OCI-M2 (cell line): ENCODE measurements around the gene CUEDC2.

Source experiments
- DNase-seq: peaks from one replicate; lab custom pipeline; 2025; ENCODE audit not compliant: unreplicated experiment; lab: John Stamatoyannopoulos, UW

The CUEDC2 gene

GRCh38 chr10:102397222-102398171 lies 34.9 kb downstream of the CUEDC2 start:
- DNase-seq, result no peak

DNA sequence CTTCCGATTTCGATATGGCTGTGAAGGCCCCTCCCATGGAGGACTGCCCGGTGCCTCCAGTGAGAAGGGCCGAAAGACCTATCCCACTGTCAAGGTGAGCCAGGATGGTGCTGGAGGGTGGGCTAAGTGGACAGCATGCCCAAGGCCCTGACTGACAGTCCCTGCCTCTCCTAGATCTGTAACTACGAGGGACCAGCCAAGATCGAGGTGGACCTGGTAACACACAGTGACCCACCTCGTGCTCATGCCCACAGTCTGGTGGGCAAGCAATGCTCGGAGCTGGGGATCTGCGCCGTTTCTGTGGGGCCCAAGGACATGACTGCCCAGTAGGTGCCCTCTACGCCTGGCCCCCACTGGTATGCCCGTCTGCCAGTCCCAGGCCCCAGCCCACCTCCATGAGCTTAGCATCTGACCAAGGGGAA lies 35.6 kb downstream of the CUEDC2 start:
- no peak for DNase-seq

DNA sequence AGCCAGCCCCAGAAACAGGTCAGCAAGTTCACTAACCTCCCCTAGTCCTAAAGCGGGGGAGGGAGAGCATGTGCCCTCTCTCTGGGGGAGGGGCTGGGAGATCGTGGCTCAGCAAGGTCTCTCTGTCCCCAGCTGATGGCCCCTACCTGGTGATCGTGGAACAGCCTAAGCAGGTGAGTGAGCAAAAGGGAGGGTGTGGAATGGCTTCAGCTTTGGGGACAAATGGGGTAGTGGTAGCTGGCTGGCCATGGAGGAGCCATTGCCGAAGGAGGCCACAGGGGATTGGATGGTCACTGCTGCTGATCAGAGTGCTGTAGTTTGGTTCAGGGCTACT lies 36.1 kb downstream of the CUEDC2 start:
- no peak for DNase-seq

DNA sequence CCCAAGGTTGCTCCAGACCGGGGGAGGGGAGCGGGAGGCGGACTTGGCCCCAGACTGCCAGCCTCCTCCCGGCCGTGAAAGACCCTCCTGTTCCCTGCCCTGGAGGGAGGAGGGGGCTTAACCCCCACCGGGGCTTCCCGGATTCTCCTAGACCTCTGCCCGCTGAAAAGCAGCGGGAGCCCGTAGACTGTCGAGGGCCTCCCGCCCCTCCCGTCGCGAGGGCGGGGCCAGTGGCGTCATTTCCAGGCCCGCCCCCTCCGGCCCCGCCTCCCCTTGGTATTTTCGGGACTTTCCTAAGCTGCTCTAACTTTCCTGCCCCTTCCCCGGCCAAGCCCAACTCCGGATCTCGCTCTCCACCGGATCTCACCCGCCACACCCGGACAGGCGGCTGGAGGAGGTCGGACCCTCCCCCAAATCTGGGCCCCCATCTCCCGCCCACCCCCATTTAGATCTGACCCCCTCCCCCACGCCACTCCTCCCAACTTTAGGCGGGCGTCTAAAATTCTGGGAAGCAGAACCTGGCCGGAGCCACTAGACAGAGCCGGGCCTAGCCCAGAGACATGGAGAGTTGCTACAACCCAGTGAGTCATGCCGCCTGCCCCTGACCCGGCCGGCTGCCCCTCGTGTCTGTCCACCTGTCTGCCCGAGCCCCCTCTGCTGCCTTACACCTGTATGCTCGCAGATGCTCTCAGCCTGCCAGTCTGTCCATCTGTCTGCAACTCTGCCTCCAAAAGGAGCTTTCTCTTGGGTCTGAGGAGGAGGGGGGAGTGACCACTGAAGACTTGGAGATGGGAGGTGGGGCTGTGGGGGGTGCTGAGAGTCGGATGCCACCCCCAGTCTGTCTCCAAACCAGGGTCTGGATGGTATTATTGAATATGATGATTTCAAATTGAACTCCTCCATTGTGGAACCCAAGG lies 36.7 kb downstream of the CUEDC2 start, which contains the start of gene NFKB2:
NFKB2 (plus strand) TSS at position 306 of the 917 bp plus-strand sequence; CDS start at position 561, 255 bp downstream.
- DNase-seq, result peak; percentile 80

- no peak for DNase-seq
These were observed 37.5 kb downstream of the CUEDC2 start for GRCh38 chr10:102394801-102395399.

DNA sequence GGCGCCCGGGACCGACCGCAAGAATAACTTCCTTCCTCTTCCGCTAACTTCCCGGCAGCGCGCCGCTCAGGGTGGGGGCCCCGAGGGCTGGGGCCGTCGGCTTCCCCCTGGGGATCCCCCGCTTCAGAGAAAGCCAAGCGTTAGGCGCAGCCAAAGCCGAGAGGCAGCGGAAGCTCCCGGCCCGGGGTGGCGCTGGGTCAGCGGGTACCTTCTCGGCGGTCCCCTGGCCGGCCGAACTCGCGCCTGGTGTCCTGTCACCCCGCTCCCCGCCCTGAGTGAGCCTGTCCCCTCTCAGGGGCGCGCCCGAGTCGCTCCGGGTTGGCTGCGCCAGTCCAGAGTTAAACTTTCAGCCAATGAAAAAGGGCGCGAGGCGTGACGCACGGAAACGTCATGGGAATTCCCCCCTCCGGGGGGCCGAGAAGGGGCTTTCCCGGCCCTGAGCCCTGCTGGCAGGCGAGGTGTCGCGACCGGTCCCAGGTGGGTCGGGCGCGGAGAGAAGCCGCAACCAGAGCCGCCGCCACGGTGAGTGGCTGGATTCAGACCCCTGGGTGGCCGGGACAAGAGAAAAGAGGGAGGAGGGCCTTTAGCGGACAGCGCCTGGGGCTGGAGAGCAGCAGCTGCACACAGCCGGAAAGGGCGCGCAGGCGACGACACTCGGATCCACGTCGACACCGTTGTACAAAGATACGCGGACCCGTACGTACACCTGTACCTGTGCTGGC lies 38.1 kb downstream of the CUEDC2 start:
- DNase-seq, result peak; percentile 91

DNA sequence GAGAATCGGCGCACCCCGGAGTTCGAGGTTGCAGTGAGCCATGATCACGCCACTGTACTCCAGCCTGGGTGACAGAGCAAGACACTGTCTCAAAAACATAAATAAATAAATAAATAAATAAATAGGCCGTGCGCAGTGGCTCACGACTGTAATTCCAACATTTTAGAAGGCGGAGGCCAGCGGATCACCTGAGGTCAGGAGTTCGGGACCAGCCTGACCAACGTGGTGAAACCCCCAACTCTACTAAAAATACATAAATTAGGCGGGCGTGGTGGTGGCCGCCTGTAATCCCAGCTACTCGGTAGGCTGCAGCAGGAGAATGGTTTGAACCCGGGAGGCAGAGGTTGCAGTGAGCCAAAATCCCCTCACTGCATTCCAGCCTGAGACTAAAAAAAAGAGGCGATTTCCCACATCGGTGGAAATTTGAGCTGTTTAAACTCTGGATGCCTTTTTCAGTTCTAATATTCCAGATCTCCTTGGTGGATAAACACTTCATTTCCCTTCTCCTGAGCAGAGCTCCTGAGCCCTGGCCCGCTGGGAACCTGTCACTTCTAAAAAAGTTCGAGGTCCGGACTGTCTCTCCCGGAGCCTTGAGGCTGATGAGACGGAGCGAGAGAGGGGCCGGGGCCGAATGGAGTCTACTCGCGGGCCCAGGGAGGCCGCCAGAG lies 38.8 kb downstream of the CUEDC2 start:
- no peak for DNase-seq

DNA sequence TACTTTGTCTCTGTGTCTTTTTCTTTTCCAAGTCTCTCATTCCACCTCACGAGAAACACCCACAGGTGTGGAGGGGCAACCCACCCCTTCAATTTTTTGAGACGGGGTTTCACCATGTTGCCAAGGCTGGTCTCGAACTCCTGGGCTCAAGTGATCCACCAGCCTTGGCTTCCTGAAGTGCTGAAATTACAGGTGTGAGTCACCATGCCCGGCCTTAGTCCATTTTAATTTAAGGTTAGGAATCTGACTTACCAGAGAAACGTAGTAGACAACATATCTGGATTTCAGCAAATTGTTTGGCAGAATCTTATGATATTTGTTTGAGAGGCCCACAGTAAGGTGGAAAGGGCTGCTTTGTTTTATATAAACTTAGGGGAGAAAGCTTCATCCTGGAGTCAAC lies 40.1 kb downstream of the CUEDC2 start:
- DNase-seq, result no peak

DNA sequence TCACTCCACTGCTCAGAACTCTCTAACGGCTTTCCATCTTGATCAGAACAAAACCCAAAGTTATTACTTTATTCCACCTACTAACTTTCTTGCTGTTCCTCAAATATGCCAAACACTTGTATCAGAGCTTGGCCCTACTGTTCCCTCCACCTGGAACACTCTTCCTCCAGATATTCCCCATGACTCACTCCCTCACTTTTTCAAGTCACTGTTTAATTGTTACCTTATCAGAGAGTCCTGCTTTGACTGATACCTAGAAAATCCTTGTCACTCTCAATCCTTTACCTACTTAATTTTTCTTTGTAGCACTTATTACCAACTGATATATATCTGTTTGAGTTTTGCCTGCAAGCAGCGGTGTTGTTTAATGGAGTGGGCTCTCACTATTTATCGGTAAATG lies 42.5 kb downstream of the CUEDC2 start:
- no peak for DNase-seq

GRCh38 chr10:102384606-102385429 lies 47.6 kb downstream of the CUEDC2 start:
- DNase-seq, result no peak

- DNase-seq, result no peak
These were observed 48.3 kb downstream of the CUEDC2 start for GRCh38 chr10:102384053-102384452.

GRCh38 chr10:102382871-102383270 lies 49.5 kb downstream of the CUEDC2 start:
- no peak for DNase-seq

GRCh38 chr10:102381983-102382382 lies 50.4 kb downstream of the CUEDC2 start:
- DNase-seq, result no peak

DNA sequence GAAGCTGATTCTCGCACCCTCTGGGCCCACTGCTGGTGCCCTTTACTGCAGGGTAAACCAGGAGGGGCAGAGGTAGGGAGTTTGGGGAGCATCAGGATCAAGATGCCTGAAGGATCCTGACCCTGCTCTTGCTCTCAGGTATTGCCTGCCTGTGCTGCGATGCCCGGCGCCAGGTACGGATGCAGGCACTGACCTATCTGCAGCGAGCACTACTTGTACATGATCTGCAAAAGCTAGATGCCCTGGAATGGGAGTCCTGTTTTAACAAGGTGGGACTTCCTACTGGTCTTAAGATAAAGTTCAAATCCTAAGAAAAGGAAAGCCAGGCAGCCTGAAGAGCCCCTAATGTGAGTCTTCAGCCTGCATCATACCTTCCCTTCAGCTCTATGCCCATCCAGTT lies 53.0 kb downstream of the CUEDC2 start:
- no peak for DNase-seq

DNA sequence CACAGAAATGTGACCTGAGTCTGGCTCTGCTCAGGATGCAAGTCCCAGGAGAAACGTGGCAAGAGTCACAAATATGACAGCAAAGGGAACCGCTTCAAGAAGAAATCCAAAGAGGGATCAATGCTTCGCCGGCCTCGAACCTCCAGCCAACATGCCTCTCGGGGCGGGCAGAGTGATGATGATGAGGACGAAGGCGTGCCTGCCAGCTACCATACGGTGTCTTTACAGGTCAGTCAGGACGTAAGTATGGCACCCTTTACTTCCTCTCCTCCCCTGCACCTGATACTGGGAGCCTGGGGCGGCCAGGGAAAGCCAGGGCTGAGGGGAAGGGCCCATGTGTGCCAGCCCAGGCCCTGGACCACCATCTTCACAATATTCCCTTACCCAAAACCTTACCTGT lies 55.5 kb downstream of the CUEDC2 start:
- no peak for DNase-seq

DNA sequence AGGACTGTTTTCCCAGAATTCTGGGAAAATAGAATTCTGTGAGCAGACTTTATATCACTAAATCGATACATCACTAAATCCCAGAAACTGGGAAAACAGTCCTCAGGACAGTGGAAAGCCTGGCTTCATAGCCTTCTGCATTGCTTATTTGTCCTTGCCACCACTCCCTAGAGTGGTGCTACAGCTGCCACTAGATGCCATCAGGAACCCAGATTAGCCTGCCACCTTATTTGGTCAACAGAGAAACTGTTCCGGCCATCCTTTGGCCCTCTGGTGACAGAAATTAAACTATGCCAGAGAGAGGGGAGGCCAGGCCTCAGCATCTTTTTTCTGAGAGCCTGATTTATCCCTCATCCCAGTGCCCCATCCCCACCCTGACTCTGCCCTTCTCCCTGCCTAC lies 56.5 kb downstream of the CUEDC2 start:
- no peak for DNase-seq

DNA sequence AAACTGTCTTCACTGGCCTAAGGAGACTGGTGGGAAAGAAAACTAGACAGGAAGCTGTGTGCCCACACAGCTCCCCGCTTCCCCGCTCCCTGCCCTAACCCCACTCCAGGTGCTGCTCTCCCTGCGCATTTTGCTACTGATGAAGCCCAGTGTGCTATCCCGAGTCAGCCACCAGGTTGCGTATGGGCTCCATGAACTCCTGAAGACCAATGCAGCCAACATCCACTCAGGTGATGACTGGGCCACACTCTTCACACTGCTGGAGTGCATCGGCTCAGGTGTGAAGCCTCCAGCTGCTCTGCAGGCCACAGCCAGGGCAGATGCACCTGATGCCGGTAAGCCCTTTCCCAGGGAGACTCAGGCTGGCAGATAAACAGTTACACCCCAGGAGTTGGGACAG lies 57.1 kb downstream of the CUEDC2 start:
- DNase-seq, result no peak
